IPS-18c (cell line): ENCODE results near the gene EEF1E1.
A peak's percentile ranks its signal among the peaks of the same experiment; 100 is the strongest.

ENCODE experiments used
- H3K4me3 ChIP-seq: 2 replicates; pipeline ENCODE4 v1.7.0; 2013; ENCODE audit warnings: low read depth, mild to moderate bottlenecking, low read length, moderate library complexity; ENCODE audit not compliant: insufficient read depth
- H3K9me3 ChIP-seq: one replicate; pipeline ENCODE4 v1.6.1; 2013; ENCODE audit warnings: mild to moderate bottlenecking, low read length, moderate library complexity; ENCODE audit not compliant: control insufficient read depth, insufficient read depth

Gene EEF1E1

DNA sequence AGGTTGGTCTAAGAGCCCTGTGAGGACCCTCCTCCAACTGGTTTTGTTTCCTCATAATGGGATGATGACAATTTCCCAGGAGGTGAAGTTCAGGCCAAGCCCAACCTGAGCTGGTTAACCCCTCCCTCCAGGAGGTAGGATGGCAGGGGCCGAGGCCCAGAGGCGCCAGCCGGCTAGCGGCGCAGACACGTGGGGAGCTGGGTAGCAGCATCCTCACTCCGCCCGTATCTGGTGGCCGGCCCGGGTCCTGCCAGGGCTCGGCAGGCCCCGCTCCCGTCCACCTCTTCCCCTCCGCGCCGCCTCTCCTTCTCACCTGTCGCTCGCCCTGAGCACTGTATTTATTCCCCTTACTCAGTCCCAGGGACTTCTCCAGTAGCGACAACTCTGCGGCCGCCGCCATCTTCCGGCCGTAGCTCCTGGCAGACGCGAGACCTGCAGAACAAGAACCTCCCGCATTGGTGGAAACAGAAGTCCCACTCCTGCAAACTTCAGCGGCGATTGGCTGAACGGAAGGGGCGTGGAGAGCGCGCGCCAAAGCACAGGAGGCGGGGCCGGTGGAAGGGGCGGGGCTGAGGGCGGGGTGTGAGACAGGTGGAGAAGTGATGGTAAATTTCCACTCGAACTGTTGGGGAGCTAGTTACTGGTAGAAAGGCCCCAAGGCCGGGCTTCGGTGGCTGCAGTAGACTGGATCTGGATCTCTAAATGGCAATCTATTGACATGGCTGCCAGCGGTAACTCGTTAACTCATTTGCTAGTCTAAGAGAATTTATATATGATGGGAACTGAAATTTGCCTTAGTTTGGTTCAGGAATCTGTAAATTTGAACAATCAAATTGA, at the start of gene EEF1E1:
Gene EEF1E1 (minus strand): TSS at position 427 of the 837 bp plus-strand sequence. CDS start 27 bp downstream, at position 400.
- H3K4me3 ChIP-seq: peak within 1 kb of the TSS; percentile 72

GRCh38 chr6:8149350-8149749, 47.0 kb upstream of the EEF1E1 start:
- H3K9me3 ChIP-seq: no peaks in the 10 kb centered on the region

More for the DNA sequence above, at the start of gene EEF1E1:
- H3K9me3 ChIP-seq: no peaks in the 10 kb centered on the region

DNA sequence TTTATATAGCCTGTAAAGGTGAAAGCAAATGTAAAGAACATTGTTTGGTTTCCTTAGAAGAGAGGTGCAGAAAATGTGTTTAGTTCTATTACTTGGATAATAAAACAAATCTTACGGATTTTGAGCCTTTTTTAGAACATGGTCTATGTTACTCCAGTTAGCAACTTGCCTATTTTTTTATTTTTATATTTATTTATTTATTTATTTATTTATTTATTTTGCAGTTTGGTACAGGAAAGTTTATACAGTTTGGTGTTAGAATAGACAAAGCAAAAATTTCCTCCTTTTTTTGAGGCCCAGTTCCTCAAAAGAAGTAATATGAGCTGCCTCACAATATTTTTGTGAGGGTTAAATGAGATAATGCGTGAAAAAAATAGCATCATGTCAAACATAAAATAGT, 41.6 kb upstream of the EEF1E1 start:
- H3K9me3 ChIP-seq: no peaks in the 10 kb centered on the region
- no peak overlapping the region for H3K4me3 ChIP-seq

More at GRCh38 chr6:8149350-8149749, 47.0 kb upstream of the EEF1E1 start:
- no peak overlapping the region for H3K4me3 ChIP-seq

- no peaks in the 10 kb centered on the region for H3K9me3 ChIP-seq
- no peak overlapping the region for H3K4me3 ChIP-seq
Measured at GRCh38 chr6:8139451-8139850, 37.1 kb upstream of the EEF1E1 start.

DNA sequence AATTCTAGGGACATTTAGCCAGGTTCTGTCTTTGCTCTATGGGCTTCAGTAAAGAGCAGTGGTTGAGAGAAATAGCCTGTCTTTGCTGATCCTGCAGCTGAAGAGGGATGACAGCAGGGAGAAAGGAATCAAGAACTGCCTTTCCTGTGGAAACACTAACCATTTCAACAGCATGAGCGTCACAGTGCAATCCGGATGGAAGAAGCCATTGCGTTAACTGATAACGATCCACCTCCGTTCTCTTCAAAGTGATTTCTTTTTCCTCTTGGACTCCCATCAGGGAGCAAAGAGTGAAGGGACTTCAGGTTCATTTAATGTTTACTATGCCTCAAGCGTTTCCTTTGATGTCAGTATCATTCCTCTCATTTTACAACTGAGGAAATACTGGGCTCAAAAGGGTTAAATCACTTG, 35.2 kb upstream of the EEF1E1 start:
- Histone ChIP-seq H3K4me3 (no peak overlapping the region), H3K9me3 (no peaks in the 10 kb centered on the region)

GRCh38 chr6:8135276-8135675, 32.9 kb upstream of the EEF1E1 start:
- H3K9me3 ChIP-seq: no peaks in the 10 kb centered on the region
- H3K4me3 ChIP-seq: no peak overlapping the region

DNA sequence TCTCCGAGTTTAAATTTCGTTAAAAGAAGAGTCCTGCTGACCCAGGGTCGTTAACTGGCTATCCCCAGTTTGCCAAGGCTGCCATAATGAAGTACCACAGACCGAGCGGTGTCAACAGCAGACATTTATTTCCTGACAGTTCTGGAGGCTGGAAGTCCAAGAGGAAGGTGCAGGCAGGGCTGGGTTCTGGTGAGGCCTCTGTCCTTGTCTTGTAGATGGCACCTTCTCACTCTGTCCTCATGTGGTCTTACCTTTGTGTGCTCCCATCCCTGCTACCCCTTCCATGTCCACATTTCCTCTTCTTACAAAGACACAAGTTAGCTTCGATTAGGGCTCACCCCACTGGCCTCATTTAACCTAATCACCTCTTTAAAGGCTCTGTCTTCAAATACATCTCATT, 29.8 kb upstream of the EEF1E1 start:
- no peaks in the 10 kb centered on the region for H3K9me3 ChIP-seq
- no peak overlapping the region for H3K4me3 ChIP-seq

- H3K4me3 ChIP-seq: no peak overlapping the region
Measured at GRCh38 chr6:8131265-8131897, 29.0 kb upstream of the EEF1E1 start.

DNA sequence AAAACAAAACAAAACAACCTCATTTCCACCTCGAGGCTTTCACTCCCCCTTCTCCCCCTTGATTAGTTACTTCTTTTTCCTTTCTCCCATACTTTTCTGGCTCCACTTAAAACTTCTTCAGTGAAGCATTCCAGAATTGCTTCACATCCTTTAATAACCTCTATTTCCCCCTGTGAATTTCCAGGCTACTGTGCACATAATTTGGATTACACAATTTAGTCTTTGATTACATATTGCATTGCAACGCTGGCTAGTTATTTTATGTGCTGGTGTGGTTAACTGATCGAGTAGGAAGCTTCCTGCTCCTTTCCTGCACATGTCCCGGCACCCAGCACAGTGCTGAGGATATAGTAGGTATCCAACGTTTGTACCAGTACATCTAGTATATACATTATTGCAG, 28.1 kb upstream of the EEF1E1 start:
- H3K4me3 ChIP-seq: no peak overlapping the region
- H3K9me3 ChIP-seq: no peaks in the 10 kb centered on the region

More at GRCh38 chr6:8131265-8131897, 29.0 kb upstream of the EEF1E1 start:
- no peaks in the 10 kb centered on the region for H3K9me3 ChIP-seq

GRCh38 chr6:8123236-8123635, 20.9 kb upstream of the EEF1E1 start:
- Histone ChIP-seq H3K9me3 (peaks cover 2% of the 10 kb centered on the region), H3K4me3 (no peak overlapping the region)

DNA sequence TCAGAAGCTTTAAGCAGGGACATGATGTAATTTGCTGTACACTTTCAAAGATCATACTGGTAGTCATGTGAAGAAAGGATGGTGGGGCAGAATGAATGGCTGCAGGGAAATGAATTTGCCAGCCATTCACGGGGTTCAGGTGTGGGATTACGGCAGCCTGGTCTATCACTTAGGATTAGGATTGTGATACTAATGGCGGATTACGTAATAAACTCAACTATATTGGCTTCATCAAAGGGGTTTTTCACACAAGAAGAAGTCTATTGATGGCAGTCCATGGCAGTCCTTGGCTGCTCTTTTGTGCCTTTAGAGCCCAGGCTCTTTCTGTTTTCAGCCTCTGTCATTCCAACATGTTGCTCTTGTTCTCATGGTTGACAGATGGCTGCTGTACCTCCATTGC, 12.6 kb upstream of the EEF1E1 start:
- Histone ChIP-seq H3K4me3 (no peak overlapping the region), H3K9me3 (peaks cover 2% of the 10 kb centered on the region)

GRCh38 chr6:8113131-8113654, 10.8 kb upstream of the EEF1E1 start:
- Histone ChIP-seq H3K9me3 (no peaks in the 10 kb centered on the region), H3K4me3 (no peak overlapping the region)

GRCh38 chr6:8110725-8111124, 8.4 kb upstream of the EEF1E1 start:
- no peaks in the 10 kb centered on the region for H3K9me3 ChIP-seq
- no peak overlapping the region for H3K4me3 ChIP-seq

DNA sequence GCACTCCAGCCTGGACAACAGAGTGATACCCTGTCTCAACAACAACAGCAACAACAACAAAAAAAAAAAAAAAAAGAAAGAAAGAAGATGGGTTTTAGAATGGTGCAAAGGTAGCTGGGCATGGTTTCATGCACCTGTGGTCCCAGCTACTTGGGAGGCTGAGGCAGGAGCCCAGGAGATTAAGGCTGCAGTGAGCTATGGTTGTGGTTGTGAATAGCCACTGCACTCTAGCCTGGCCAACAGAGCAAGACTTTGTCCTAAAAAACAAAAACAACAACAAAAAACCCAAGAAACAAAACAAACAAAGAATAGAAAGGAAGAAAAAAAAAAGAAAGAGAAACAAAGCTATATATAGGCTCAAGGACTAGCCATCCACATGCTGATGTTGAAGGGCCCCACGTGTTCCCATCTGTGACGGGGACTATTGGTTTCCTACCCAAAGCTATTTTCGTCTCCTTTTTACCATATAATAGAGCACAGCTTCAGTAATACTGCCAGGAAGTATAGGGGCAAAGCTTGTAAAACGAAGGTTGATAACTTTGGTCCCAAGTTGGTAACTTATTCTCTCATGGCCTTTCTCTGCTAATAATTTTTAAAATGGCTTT, 7.9 kb upstream of the EEF1E1 start:
- H3K4me3 ChIP-seq: no peak overlapping the region
- H3K9me3 ChIP-seq: no peaks in the 10 kb centered on the region

DNA sequence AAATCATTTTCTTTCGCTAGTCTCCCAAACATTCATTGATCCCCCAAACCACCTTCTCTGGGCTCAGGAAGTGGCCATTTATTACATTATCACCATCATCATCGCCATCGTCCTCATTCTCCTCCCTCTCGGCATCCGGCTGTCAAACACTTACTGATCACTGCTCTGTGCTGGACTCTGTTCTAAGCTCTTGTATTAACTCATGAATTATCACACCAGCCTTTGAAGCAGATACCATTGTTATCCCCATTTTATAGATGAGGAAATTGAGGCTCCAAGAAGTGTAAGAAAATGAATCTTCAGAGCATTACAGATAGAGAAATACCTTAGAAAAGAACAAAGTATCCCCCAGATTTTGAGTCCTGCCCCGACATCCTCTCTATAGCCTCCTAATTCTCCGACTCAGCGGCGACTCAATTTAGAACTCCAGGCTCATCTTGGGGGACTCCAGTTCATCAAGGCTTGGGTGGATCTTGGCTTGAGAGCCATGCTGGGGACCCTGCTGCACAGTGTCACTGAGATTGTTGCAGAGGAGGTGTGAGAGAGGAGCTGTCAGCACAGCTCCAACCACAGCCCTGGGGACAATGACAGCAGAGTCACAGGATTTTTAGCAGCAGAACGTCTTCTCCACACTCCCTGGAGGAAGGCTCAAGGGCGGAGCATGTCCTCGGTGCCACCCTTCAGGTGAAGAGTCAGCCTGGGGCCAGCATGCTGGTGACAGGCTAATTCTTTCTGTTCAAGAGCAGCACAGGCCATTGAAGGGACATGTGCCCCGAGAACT, 6.6 kb upstream of the EEF1E1 start:
- no peak overlapping the region for H3K4me3 ChIP-seq
- H3K9me3 ChIP-seq: no peaks in the 10 kb centered on the region

DNA sequence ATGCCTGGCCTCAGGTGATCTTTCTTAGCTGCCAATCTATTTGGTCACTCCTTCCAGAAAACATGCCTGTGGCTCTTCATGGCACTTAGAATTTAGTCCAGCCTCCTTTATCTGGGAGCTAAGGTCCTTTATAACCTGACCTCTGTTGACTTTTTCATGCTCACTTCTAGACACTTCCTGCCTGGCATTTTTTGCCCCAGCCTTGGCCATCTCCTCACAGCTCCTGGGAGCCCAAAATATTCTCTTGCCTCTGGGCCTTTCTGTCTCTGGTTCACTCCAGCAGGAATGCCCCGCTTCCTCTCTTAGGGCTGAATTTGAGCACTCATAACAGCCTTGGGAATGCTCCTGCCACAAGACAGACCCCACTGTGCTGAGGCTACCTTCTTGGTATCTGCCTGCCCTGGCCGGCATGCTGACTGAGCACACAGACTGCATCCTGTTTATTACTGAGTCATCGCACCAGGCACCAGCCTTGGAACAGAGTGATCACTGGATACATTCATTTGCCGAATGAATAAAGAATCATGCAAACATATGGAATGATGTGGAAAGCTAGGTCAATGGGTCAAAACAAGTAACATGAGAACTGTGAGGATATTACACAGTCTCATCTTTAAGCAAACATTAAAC, 5.8 kb upstream of the EEF1E1 start:
- no peak overlapping the region for H3K4me3 ChIP-seq
- no peaks in the 10 kb centered on the region for H3K9me3 ChIP-seq

DNA sequence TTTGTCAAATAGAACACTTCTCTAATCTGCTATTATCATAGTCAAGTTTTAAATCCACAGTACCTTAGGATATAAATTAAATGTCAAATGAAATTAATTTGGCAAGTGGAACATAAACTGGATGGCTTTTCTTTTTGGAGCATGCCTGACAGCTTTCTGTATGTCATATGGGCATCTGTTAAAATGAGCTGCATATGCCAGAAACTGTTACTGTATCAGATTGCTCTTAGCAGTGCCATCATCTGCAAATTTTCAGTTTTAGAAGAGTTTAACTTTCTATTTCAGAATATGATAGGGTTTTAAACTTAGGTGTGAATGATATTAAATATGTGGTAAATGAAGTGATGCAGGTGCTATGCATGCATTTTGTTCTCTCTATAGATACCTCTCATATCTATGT, 3.4 kb upstream of the EEF1E1 start:
- Histone ChIP-seq H3K9me3 (no peaks in the 10 kb centered on the region), H3K4me3 (no peak overlapping the region)
